ENCODE data around the gene CCDC136.

GRCh38 chr7:128869138-128869943 is 77.6 kb downstream of the CCDC136 start:
- TF ChIP-seq CTCF (IDR thresholded peaks at IDR 0.05 in 2 of 3, conservative IDR thresholded peaks at IDR 0.05 in 1 of 3; ENCODE audit: borderline replicate concordance in 1 of 3, insufficient read depth in 1 of 3, low read depth in 2 of 3, low read length in 2 of 3) (no peak), ZNF274 (IDR thresholded peaks at IDR 0.05; ENCODE audit: low read depth, low read length) (no peak), POLR2A (IDR thresholded peaks at IDR 0.05; ENCODE audit: borderline replicate concordance, extremely low read depth, insufficient read depth, insufficient read length) (no peak), EZH2 (IDR thresholded peaks at IDR 0.05) (no peak), JUND (IDR thresholded peaks at IDR 0.05) (no peak), YY1 (IDR thresholded peaks at IDR 0.05; ENCODE audit: extremely low read depth, insufficient replicate concordance, low read depth, low read length) (no peak), ZFX (IDR thresholded peaks at IDR 0.05) (peak; percentile 89; the same call in 1 of the 2 replicates), SRF (IDR thresholded peaks at IDR 0.05; ENCODE audit: low read depth) (no peak), POLR2AphosphoS5 (IDR thresholded peaks at IDR 0.05; ENCODE audit: low read depth, low read length) (peak; percentile 36; the same call in 1 of the 2 replicates), RAD21 (IDR thresholded peaks at IDR 0.05; ENCODE audit: low read depth) (no peak), ZBTB33 (IDR thresholded peaks at IDR 0.05; ENCODE audit: extremely low read depth, insufficient replicate concordance, low read length) (no peak), MAX (IDR thresholded peaks at IDR 0.05) (no peak), REST (IDR thresholded peaks at IDR 0.05; ENCODE audit: low read depth) (no peak), SIN3A (IDR thresholded peaks at IDR 0.05; ENCODE audit: low read depth) (no peak)
